Muscle layer of colon (tissue), 2 donors: ENCODE results near the gene SAMSN1.

Experiments
- H3K27ac ChIP-seq: one replicate; pipeline ENCODE4 v1.7.0; 2013; ENCODE audit warnings: low read depth, mild to moderate bottlenecking, low read length, moderate library complexity
- H3K27me3 ChIP-seq, 2 donors: one replicate each; pipeline ENCODE4 v1.7.0; 2013; ENCODE audit warnings: low read length in 2 of 2, mild to moderate bottlenecking in 2 of 2; ENCODE audit not compliant: insufficient read depth in 2 of 2, control insufficient read depth in 1 of 2
- H3K36me3 ChIP-seq: one replicate; pipeline ENCODE4 v1.7.0; 2013; ENCODE audit warnings: mild to moderate bottlenecking, low read length; ENCODE audit not compliant: insufficient read depth
- H3K4me1 ChIP-seq: one replicate; pipeline ENCODE4 v1.7.0; 2013; ENCODE audit warnings: mild to moderate bottlenecking, low read length; ENCODE audit not compliant: insufficient read depth
- H3K4me3 ChIP-seq, 2 donors: one replicate each; pipeline ENCODE4 v1.7.0; 2013; ENCODE audit warnings: low read length in 2 of 2, low read depth in 1 of 2, mild to moderate bottlenecking in 1 of 2, moderate library complexity in 1 of 2
- H3K9ac ChIP-seq: one replicate; pipeline ENCODE4 v1.7.0; 2013; ENCODE audit warnings: low read length
- H3K9me3 ChIP-seq: one replicate; pipeline ENCODE4 v1.7.0; 2013; ENCODE audit warnings: mild to moderate bottlenecking, low read length
- donor health status: abdominal sarcoma.
- donor health status: Adenocarcinoma of cecum.

SAMSN1 gene

DNA sequence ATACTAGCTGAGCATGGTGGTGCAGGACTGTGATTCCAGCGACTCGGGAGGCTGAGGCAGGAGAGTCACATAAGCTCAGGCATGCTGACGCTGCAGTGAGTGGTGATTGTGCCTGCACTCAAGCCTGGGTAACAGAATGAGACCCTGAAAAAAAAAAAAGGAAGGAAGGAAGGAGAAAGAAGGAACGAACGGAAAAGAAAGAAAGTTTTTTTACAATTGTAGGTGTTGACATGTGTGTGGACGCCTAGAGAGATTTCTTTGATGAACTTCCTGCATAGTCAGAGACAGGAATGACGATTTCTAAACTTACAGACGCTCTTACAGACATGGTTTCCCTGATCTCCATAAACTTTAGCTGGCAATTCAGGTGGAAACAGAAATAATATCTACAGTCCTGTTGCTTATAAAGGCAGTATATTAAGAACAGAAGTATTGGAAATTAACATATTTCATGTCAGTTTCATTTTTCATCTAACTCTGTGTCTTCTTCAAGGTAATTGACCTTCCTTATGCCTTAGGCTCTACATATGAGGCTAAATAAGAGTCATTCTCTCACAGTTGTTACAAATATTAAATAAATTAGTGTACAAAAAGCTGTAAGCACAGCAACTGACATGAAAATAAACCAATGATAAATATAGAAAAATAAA, 4.1 kb downstream of the SAMSN1 start:
- Histone ChIP-seq H3K9me3 (no peaks in the 10 kb centered on the region), H3K9ac (no peak overlapping the region), H3K36me3 (no peaks in the 10 kb centered on the region), H3K4me3 (no peak overlapping the region), H3K27me3 (no peaks in the 10 kb centered on the region), H3K4me1 (no peaks in the 10 kb centered on the region), H3K27ac (no peak overlapping the region)

GRCh38 chr21:14538483-14538882, 7.6 kb downstream of the SAMSN1 start:
- no peak overlapping the region for H3K9ac ChIP-seq
- no peaks in the 10 kb centered on the region for H3K27me3 ChIP-seq
- no peak overlapping the region for H3K4me3 ChIP-seq

DNA sequence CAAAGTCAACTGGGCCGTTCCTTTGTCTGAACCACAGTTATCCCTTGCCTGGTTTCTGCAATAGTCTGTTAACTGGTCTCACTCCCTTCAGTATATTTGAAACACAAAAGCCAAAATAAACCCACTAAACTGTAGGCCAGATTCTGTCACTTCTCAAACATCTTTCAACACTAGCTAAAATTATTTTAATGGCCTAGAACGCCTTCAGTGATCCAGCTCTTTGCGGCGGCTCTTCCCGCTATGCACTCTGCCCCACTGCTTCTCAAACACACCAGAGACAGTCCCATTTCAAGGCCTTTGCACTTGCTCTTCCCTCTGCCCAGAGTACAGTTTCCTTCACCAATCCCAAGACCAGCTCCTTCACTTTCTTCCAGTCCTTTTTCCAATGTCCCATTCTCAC, 9.2 kb downstream of the SAMSN1 start:
- Histone ChIP-seq H3K36me3 (no peaks in the 10 kb centered on the region), H3K27ac (no peak overlapping the region), H3K9ac (no peak overlapping the region), H3K27me3 (no peaks in the 10 kb centered on the region), H3K9me3 (no peaks in the 10 kb centered on the region), H3K4me3 (no peak overlapping the region), H3K4me1 (no peaks in the 10 kb centered on the region)

More at GRCh38 chr21:14538483-14538882, 7.6 kb downstream of the SAMSN1 start:
- H3K4me1 ChIP-seq: no peaks in the 10 kb centered on the region
- H3K27ac ChIP-seq: no peak overlapping the region
- H3K9me3 ChIP-seq: no peaks in the 10 kb centered on the region
- no peaks in the 10 kb centered on the region for H3K36me3 ChIP-seq

DNA sequence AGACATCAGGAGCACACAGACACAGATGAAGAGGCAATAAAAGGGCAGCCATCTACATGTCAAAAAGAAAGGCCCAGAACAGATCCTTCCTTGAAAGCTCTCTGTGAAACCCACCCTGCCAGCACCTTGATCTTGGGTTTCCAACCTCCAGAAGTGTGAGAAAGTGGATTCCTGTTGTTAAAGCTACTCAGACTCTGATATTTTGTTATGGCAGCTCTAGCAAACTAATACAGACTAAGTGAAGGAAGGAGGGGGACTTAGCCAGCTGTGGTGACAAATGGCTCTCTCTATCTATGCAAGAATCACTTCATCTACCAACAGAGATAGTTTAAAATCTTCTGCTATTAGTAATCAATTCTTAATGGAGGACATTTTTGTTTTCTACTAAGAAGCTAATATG, 10.4 kb downstream of the SAMSN1 start:
- Histone ChIP-seq H3K4me3 (no peak overlapping the region), H3K27ac (no peak overlapping the region), H3K9ac (no peak overlapping the region), H3K36me3 (no peaks in the 10 kb centered on the region), H3K27me3 (no peaks in the 10 kb centered on the region), H3K9me3 (no peaks in the 10 kb centered on the region), H3K4me1 (no peaks in the 10 kb centered on the region)

GRCh38 chr21:14533499-14534428, 12.4 kb downstream of the SAMSN1 start:
- no peaks in the 10 kb centered on the region for H3K4me1 ChIP-seq
- no peaks in the 10 kb centered on the region for H3K9me3 ChIP-seq
- no peak overlapping the region for H3K9ac ChIP-seq
- no peak overlapping the region for H3K27ac ChIP-seq
- no peaks in the 10 kb centered on the region for H3K36me3 ChIP-seq
- no peaks in the 10 kb centered on the region for H3K27me3 ChIP-seq
- no peak overlapping the region for H3K4me3 ChIP-seq

DNA sequence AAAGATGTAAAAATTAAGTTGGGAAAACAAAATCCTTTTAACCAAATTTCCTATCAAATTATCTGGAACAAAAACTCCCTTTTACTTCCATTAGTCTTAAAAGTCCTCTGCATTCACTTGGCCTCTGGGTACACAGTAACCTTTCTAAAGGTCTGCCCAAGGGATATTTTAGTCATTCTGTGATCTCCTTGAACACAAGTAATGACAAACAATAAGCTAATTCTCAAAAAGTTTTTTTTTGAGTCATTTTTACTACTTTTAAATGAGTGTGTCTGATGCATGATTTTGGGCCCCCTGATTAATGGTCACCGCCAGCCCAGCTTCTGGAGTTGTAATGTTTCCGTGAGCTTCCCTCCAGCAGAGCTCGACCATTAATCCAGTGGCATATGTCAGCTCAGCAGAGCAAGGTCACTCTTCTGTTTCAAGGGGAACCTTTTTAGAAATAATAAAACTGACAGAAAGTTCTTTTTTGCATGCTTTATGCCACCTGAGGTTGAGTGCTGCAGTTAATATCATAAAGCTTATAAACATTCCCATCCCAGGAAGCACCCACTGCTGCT, 14.3 kb downstream of the SAMSN1 start:
- H3K27me3 ChIP-seq: no peaks in the 10 kb centered on the region
- H3K27ac ChIP-seq: no peak overlapping the region
- no peaks in the 10 kb centered on the region for H3K9me3 ChIP-seq
- no peak overlapping the region for H3K4me3 ChIP-seq
- H3K36me3 ChIP-seq: no peaks in the 10 kb centered on the region
- no peak overlapping the region for H3K9ac ChIP-seq
- H3K4me1 ChIP-seq: no peaks in the 10 kb centered on the region

DNA sequence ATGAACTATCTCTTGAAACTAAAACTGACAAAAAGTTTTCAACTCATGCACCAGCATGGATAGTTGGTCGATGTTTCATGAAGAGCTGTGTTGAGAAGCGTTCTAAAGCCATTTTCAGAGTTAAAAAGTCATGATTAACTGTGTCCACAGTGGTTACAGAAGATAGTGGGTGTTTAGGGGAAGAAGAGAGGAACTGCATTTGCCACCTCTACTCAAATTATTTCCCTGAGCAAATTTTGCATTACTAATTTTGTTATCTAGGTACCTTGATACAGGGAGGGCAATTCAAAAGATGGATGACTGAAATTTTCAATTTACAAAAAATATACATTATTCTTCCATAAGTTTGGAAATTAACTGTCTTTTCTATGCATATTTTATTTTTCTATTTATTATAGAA, 15.5 kb downstream of the SAMSN1 start:
- Histone ChIP-seq H3K27ac (no peak overlapping the region), H3K4me1 (no peaks in the 10 kb centered on the region), H3K9ac (no peak overlapping the region), H3K36me3 (no peaks in the 10 kb centered on the region), H3K9me3 (no peaks in the 10 kb centered on the region), H3K27me3 (no peaks in the 10 kb centered on the region), H3K4me3 (no peak overlapping the region)

DNA sequence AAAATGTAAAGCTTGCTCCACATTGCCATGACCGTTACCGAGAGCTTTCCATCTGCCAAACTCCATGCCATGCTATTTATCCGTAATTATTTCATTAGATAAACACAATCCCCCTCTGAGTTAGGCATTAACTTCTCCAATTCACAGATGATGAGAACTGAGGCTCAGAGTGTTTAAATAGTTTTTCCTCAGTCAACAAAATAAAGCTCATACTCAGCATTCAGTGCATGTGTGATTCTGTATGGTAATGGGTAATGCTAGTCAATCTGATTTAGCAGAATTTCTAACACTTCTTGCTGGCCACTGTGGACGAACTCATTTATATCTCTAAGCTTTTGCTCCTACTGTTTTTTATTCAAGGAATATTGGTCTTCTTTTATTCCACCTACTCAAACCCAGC, 17.3 kb downstream of the SAMSN1 start:
- Histone ChIP-seq H3K27me3 (no peaks in the 10 kb centered on the region), H3K4me3 (no peak overlapping the region), H3K36me3 (no peaks in the 10 kb centered on the region), H3K4me1 (no peaks in the 10 kb centered on the region), H3K9ac (no peak overlapping the region), H3K27ac (no peak overlapping the region), H3K9me3 (no peaks in the 10 kb centered on the region)

GRCh38 chr21:14527696-14528652, 18.1 kb downstream of the SAMSN1 start:
- no peaks in the 10 kb centered on the region for H3K9me3 ChIP-seq
- H3K9ac ChIP-seq: no peak overlapping the region
- H3K4me3 ChIP-seq: no peak overlapping the region
- no peaks in the 10 kb centered on the region for H3K4me1 ChIP-seq
- H3K36me3 ChIP-seq: no peaks in the 10 kb centered on the region
- no peaks in the 10 kb centered on the region for H3K27me3 ChIP-seq
- no peak overlapping the region for H3K27ac ChIP-seq

GRCh38 chr21:14526836-14527695, 19.0 kb downstream of the SAMSN1 start:
- H3K27ac ChIP-seq: no peak overlapping the region
- no peaks in the 10 kb centered on the region for H3K4me1 ChIP-seq
- no peaks in the 10 kb centered on the region for H3K36me3 ChIP-seq
- no peaks in the 10 kb centered on the region for H3K9me3 ChIP-seq
- no peak overlapping the region for H3K4me3 ChIP-seq
- H3K27me3 ChIP-seq: no peaks in the 10 kb centered on the region
- H3K9ac ChIP-seq: no peak overlapping the region
